ENCODE data around the gene NRG2.

NRG2 gene

DNA sequence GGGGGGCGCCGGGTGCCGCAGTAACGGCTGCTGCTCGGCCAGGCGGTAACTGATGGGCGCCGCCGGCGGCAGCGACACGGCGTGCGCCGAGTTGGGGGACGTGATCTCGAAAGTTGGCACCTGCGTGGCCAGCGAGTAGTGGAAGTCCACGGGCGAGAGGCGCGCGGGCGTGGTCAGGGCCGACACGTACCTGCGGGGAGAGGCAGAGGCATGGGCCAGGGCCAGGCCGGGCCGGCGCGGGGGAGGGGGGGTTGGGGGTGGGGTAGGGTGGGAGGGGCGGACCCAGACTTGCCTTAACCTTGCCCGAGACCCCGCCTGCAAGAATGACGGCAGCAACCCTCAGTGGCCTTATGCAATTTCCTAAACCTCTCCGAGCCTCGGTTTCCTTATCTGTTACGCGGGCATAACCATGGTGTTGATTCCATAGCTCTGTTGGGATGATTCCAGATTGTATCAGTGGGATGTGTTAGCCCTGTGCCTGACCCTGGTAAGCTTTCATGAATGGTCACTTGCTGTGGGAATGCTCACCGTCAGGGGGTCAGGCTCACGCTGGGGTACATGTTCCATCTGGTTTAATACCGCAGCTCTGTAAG lies 194.5 kb downstream of the NRG2 start:
- no peak for DNase-seq (ENCODE audit: low spot score)
- TF ChIP-seq CTCF (conservative IDR thresholded peaks at IDR 0.05; ENCODE audit: low read depth), result no peak
- CTCF ChIA-PET, result interaction anchor here (0.6 to 2.9 kb wide), 2 partner anchors 23 to 120 kb away, joined by 3 to 13 read pairs; no protein-coding TSS in a partner anchor
- no peak overlapping the region for H3K27ac ChIP-seq
- POLR2A ChIA-PET (ENCODE audit: low non-redundant PET), result no interaction called here

- CTCF ChIA-PET, result interaction anchor here (0.6 to 5.2 kb wide), 7 partner anchors 11 to 368 kb away, joined by 3 to 37 read pairs (median 5); no protein-coding TSS in a partner anchor
- POLR2A ChIA-PET (ENCODE audit: low non-redundant PET), result no interaction called here
- H3K27ac ChIP-seq, result no peak overlapping the region
- TF ChIP-seq CTCF (conservative IDR thresholded peaks at IDR 0.05; ENCODE audit: low read depth), result no peak
- no peak for DNase-seq (ENCODE audit: low spot score)
These were observed 195.2 kb downstream of the NRG2 start for GRCh38 chr5:139847790-139848507.

DNA sequence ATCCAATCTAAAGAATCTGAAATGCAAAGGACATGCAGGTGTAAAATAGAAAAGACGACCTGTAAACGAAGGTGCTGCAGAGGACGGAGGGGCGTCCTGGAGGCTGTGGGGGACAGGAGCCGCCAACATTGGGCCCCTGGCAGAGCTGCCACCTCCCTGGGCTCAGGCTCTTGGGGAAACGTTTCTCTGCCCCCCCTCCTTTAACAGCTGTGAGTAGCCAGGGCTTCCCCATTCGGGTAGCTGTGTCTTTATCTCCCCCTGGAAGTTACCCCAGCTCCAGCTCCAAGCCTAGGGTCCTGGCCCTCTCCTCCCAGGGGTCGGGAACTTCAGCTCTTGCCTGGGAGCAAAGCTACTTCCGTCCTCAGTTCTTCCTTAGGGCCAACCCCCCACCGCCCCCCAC lies 196.0 kb downstream of the NRG2 start:
- POLR2A ChIA-PET (ENCODE audit: low non-redundant PET), result no interaction called here
- CTCF ChIA-PET, result interaction anchor here (0.6 to 5.2 kb wide), 8 partner anchors 12 to 369 kb away, joined by 3 to 37 read pairs (median 3); no protein-coding TSS in a partner anchor
- DNase-seq (ENCODE audit: low spot score), result no peak
- TF ChIP-seq CTCF (conservative IDR thresholded peaks at IDR 0.05; ENCODE audit: low read depth), result no peak
- no peak overlapping the region for H3K27ac ChIP-seq

GRCh38 chr5:139845846-139846681 lies 197.0 kb downstream of the NRG2 start:
- ChIA-PET CTCF (interaction anchor here (0.6 to 5.2 kb wide), 6 partner anchors 18 to 125 kb away, joined by 3 to 37 read pairs (median 4); no protein-coding TSS in a partner anchor), POLR2A (ENCODE audit: low non-redundant PET) (no interaction called here)
- TF ChIP-seq CTCF (conservative IDR thresholded peaks at IDR 0.05; ENCODE audit: low read depth), result 0 out of 2 replicates have a peak, but pooled peaks have one; percentile 14
- DNase-seq (ENCODE audit: low spot score), result no peak
- H3K27ac ChIP-seq, result peak overlapping the region; percentile 31

- CTCF ChIA-PET, result interaction anchor here (0.7 to 5.2 kb wide), 7 partner anchors 13 to 126 kb away, joined by 3 to 37 read pairs (median 4); no protein-coding TSS in a partner anchor
- peak; percentile 71 for DNase-seq (ENCODE audit: low spot score)
- H3K27ac ChIP-seq, result no peak overlapping the region
- POLR2A ChIA-PET (ENCODE audit: low non-redundant PET), result no interaction called here
- peak; percentile 77 for TF ChIP-seq CTCF (conservative IDR thresholded peaks at IDR 0.05; ENCODE audit: low read depth)
These were observed 198.5 kb downstream of the NRG2 start for GRCh38 chr5:139844472-139845145.
